Ascending aorta (tissue), 2 donors: ENCODE measurements around the gene BLCAP. TPM values are rescaled to one million over a fixed set of nuclear protein-coding genes. Genes with fewer than 3 reads are reported as not detected.

ENCODE experiments used
- DNase-seq, 2 donors: peaks; one replicate each; pipeline ENCODE4 v3.0.0-alpha.2; 2019; ENCODE audit warnings: low spot score in 2 of 2
- H3K27ac ChIP-seq, 2 donors: fragments of 200-600 bp; sonication (generic); one replicate each; pipeline ENCODE4 v1.5.1; 2016 to 2017; ENCODE audit warnings: mild to moderate bottlenecking in 1 of 2
- H3K27me3 ChIP-seq: fragments of 200-600 bp; sonication (generic); one replicate; pipeline ENCODE4 v1.5.1; 2017
- H3K36me3 ChIP-seq, 2 donors: fragments of 200-600 bp; sonication (generic); one replicate each; pipeline ENCODE4 v1.5.1; 2016
- H3K4me1 ChIP-seq, 2 donors: fragments of 200-600 bp; sonication (generic); one replicate each; pipeline ENCODE4 v1.5.1; 2016 to 2017; ENCODE audit warnings: mild to moderate bottlenecking in 1 of 2
- H3K4me3 ChIP-seq, 2 donors: fragments of 200-600 bp; sonication (generic); one replicate each; pipeline ENCODE4 v1.5.1; 2016 to 2017; ENCODE audit warnings: mild to moderate bottlenecking in 1 of 2
- H3K9me3 ChIP-seq, 2 donors: fragments of 200-600 bp; sonication (generic); one replicate each; pipeline ENCODE4 v1.5.1; 2016
- intact Hi-C: fragments of 100-400 bp; cut with DNase I; formaldehyde crosslinking; loops from one replicate; pipeline ENCODE4 v1.15.1; 2023
- total RNA-seq: library from RNA; depleted of rRNA; stranded (reverse); fragments of >200 nt; gene quantifications from one replicate; pipeline ENCODE4 v1.1.0, GENCODE V29; 2016
- TF ChIP-seq, protein P1 (sequence below), 3 experiments: fragments of 200-600 bp in 2 of 3; fragments of 450-650 bp in 1 of 3; sonication (generic) in 2 of 3; IDR thresholded peaks; one replicate each; pipeline ENCODE4 v1.5.1; 2016 to 2019; ENCODE audit warnings: antibody characterized with exemption in 3 of 3, mild to moderate bottlenecking in 1 of 3, moderate library complexity in 1 of 3

Gene BLCAP
- total RNA-seq, 1 donor from 2014 or later: 43.9 TPM

DNA sequence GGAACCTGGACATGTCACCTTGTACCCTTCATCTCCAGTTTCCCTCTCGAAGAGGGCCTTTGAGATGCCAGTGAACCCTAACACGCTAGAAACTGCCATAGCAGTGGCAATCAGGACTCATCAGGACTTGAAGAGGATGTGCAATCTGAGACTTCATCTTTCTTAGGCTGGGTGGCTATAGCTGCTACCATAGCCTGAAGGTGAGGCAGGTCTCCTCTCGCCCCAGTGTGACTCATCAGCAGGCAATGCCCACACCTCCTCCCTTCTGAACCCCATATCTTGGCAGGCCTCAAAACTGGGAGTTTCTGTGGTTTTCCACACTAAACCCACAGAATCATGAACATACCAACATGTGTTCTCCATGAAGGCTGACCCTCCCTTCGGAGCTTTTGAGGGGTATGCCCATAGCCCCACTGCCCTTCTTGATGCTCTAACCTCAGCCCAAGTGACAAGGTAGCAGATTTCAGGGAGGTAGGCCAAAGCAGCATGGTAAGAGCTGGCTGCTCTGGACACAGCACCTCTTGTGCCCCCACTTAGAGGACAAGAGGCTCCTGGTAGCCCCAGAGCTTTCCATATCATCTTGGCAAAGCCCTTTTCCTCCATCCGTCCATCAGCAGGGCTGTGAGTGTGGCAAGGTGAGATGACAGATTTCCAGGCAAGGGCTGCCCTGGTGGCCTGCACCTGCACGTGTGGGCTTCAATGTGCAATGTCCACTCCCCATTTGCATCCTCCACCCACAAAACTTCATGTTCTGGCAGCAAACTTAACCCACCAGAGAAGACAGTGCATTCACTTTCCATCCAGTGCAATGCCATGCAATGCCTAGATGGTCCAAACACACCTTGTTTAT lies 2.6 kb downstream of the BLCAP start:
- intact Hi-C loops: loop anchor here (5.0 kb wide), 1 partner anchor 128 kb away; no protein-coding TSS in a partner anchor
- H3K27me3 ChIP-seq: no peaks in the 10 kb centered on the region
- H3K4me1 ChIP-seq: peaks cover 0 to 9% of the 10 kb centered on the region in 2 donors
- TF ChIP-seq, protein P1, sequence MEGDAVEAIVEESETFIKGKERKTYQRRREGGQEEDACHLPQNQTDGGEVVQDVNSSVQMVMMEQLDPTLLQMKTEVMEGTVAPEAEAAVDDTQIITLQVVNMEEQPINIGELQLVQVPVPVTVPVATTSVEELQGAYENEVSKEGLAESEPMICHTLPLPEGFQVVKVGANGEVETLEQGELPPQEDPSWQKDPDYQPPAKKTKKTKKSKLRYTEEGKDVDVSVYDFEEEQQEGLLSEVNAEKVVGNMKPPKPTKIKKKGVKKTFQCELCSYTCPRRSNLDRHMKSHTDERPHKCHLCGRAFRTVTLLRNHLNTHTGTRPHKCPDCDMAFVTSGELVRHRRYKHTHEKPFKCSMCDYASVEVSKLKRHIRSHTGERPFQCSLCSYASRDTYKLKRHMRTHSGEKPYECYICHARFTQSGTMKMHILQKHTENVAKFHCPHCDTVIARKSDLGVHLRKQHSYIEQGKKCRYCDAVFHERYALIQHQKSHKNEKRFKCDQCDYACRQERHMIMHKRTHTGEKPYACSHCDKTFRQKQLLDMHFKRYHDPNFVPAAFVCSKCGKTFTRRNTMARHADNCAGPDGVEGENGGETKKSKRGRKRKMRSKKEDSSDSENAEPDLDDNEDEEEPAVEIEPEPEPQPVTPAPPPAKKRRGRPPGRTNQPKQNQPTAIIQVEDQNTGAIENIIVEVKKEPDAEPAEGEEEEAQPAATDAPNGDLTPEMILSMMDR (IDR thresholded peaks at IDR 0.05): no peak
- H3K27ac ChIP-seq: no peak overlapping the region
- H3K4me3 ChIP-seq: no peak overlapping the region
- no peaks in the 10 kb centered on the region for H3K9me3 ChIP-seq
- DNase-seq: peak in 1 of 2 donors; percentile 27
- H3K36me3 ChIP-seq: no peaks in the 10 kb centered on the region

DNA sequence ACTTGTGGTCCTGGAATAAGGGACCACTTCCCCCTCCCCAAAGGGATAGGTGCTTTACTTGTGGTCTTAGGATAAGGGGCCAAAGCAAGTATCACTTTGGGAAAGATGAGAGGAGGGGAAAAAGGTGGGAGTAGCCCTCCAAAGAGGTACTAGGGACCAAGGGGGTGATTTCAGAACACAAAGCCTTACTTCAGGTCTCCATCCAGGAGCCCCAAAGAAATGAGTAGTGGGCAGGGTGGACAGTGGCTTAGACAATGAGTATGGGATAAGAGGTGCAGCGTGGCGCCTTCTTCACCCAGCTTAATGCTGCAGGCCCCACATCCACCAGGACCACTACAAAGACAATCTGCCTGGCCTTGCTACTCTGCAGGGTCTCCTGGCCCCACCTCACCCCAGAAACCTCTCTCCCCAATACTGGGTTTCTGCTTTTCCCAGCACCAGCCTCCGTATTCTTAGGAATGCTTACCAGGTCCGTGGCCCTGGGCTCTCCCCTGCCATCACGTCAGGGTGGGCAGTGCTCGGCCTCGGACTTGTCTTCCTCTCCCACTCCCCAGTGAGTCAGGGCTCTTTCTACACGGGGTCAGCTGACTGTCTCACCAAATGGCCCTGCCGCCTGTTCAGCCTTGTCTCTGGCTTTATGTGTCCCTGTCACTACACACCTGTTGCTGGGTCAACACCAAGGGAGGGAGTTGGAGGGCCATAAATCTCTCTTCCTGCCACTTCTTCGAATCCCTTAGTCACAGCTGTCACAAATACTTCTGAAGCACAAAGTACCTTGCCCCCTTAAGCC lies 3.6 kb downstream of the BLCAP start:
- Histone ChIP-seq H3K9me3 (no peaks in the 10 kb centered on the region), H3K4me3 (no peak overlapping the region), H3K27ac (no peak overlapping the region), H3K36me3 (no peaks in the 10 kb centered on the region), H3K4me1 (peaks cover 0 to 9% of the 10 kb centered on the region in 2 donors), H3K27me3 (no peaks in the 10 kb centered on the region)
- intact Hi-C loops: no loop called here
- TF ChIP-seq, protein P1 (IDR thresholded peaks at IDR 0.05): no peak
- peak in 1 of 2 donors; percentile 35 for DNase-seq

DNA sequence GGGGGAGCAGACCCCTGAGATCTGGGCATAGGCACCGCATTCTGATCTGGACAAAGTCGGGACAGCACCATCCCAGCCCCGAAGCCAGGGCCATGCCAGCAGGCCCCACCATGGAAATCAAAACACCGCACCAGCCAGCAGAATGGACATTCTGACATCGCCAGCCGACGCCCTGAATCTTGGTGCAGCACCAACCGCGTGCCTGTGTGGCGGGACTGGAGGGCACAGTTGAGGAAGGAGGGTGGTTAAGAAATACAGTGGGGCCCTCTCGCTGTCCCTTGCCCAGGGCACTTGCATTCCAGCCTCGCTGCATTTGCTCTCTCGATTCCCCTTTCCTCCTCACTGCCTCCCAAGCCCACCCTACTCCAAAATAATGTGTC lies 4.7 kb downstream of the BLCAP start:
- peak in 1 of 2 donors; percentile 50 for DNase-seq
- Histone ChIP-seq H3K4me3 (no peak overlapping the region), H3K4me1 (peaks cover 0 to 9% of the 10 kb centered on the region in 2 donors), H3K27me3 (no peaks in the 10 kb centered on the region), H3K36me3 (peaks cover 5 to 8% of the 10 kb centered on the region in 2 donors), H3K9me3 (no peaks in the 10 kb centered on the region), H3K27ac (no peak overlapping the region)
- intact Hi-C loops: no loop called here
- TF ChIP-seq, protein P1 (IDR thresholded peaks at IDR 0.05): no peak

DNA sequence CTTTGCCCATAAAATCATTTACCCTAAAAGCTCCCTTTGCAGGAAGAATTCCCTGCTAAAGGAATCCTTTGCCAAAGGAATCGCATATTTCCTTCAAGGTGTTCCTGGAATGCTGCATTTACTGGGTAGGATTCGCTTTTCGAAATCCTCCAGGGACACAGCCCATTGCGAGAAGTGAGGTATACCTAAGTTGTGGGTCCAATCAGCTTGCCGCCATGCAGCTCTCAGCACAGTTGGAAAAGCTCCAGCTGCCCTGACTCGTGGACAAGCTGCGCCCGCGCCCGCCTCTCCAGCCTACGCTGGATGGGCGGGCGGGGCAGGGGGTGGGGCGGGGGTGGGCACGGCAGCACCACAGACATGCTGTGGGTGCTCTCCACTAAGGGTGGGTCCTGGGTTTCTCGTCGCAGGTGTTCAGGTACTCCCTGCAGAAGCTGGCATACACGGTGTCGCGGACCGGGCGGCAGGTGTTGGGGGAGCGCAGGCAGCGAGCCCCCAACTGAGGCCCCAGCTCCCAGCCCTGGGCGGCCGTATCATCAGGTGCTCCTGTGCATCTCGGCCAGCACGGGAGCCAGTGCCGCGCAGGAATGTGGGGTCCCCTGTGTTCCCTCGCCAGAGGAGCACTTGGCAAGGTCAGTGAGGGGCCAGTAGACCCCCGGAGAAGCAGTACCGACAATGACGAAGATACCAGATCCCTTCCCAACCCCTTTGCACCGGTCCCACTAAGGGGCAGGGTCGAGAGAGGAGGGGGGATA lies 5.2 kb downstream of the BLCAP start:
- DNase-seq: peak in 1 of 2 donors; percentile 61
- H3K27ac ChIP-seq: no peak overlapping the region

More for the DNA sequence above, 5.2 kb downstream of the BLCAP start:
- TF ChIP-seq, protein P1 (IDR thresholded peaks at IDR 0.05): no peak
- Histone ChIP-seq H3K4me3 (no peak overlapping the region), H3K36me3 (peaks cover 8 to 12% of the 10 kb centered on the region in 2 donors), H3K9me3 (no peaks in the 10 kb centered on the region), H3K27me3 (no peaks in the 10 kb centered on the region), H3K4me1 (peaks cover 0 to 9% of the 10 kb centered on the region in 2 donors)
- intact Hi-C loops: no loop called here
